ENCODE measurements around the gene NFKBIZ.

GRCh38 chr3:101801174-101801573 is 48.1 kb upstream of the NFKBIZ start:
- no peak for TF ChIP-seq POLR2A (IDR thresholded peaks at IDR 0.05; ENCODE audit: low read depth, low read length)
- TF ChIP-seq, protein P1, sequence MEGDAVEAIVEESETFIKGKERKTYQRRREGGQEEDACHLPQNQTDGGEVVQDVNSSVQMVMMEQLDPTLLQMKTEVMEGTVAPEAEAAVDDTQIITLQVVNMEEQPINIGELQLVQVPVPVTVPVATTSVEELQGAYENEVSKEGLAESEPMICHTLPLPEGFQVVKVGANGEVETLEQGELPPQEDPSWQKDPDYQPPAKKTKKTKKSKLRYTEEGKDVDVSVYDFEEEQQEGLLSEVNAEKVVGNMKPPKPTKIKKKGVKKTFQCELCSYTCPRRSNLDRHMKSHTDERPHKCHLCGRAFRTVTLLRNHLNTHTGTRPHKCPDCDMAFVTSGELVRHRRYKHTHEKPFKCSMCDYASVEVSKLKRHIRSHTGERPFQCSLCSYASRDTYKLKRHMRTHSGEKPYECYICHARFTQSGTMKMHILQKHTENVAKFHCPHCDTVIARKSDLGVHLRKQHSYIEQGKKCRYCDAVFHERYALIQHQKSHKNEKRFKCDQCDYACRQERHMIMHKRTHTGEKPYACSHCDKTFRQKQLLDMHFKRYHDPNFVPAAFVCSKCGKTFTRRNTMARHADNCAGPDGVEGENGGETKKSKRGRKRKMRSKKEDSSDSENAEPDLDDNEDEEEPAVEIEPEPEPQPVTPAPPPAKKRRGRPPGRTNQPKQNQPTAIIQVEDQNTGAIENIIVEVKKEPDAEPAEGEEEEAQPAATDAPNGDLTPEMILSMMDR (IDR thresholded peaks at IDR 0.05; ENCODE audit: extremely low read depth in 1 of 2, insufficient read depth in 1 of 2, low read depth in 1 of 2, low read length in 2 of 2), result no peak
- no peak for TF ChIP-seq POLR2AphosphoS5 (IDR thresholded peaks at IDR 0.05; ENCODE audit: insufficient read depth, low read depth, low read length)
- no peak for TF ChIP-seq MYC (IDR thresholded peaks at IDR 0.05; ENCODE audit: low read depth, low read length)
- TF ChIP-seq, protein P2, sequence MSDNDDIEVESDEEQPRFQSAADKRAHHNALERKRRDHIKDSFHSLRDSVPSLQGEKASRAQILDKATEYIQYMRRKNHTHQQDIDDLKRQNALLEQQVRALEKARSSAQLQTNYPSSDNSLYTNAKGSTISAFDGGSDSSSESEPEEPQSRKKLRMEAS (IDR thresholded peaks at IDR 0.05; ENCODE audit: insufficient read depth, insufficient read length), result no peak
- no peak for TF ChIP-seq GATA2 (IDR thresholded peaks at IDR 0.05; ENCODE audit: insufficient read depth, insufficient read length, low read depth, low read length)
- TF ChIP-seq JUN (IDR thresholded peaks at IDR 0.05; ENCODE audit: borderline replicate concordance, insufficient read depth, insufficient read length, low read depth), result no peak
- TF ChIP-seq EZH2 (IDR thresholded peaks at IDR 0.05; ENCODE audit: borderline replicate concordance, low read depth, low read length, severe bottlenecking), result no peak
- no peak for TF ChIP-seq FOS (IDR thresholded peaks at IDR 0.05; ENCODE audit: borderline replicate concordance, insufficient read depth, low read length)
